ENCODE measurements around the gene EFNA2. TPM values are rescaled to one million over a fixed set of nuclear protein-coding genes. Genes with fewer than 3 reads are reported as not detected.

EFNA2 gene
- total RNA-seq, 4 donors from 2014 or later = not detected

DNA sequence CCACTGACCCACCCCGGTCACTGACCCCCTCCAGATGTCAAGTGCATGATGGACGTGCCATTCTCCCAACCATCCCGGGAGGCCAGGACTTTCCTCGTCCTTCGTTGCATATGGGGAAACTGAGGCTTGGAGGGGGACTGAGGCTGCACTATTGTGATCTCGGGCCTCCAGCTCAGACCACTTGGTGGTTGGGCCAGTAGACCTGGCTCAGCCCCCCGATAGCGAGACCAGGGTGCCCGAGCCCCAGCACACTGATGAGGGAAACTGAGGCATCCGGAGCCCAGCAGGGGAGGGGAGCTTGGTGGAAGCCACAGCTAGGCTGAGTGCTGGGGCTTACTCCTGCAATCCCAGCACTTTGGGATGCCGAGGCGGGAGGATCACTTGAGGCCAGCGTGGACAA, 10.4 kb downstream of the EFNA2 start:
- in situ Hi-C loops (cut with MboI; ENCODE audit: low sequenced_read_pairs in 4 of 4) = no loop called here
- TF ChIP-seq, protein P1, sequence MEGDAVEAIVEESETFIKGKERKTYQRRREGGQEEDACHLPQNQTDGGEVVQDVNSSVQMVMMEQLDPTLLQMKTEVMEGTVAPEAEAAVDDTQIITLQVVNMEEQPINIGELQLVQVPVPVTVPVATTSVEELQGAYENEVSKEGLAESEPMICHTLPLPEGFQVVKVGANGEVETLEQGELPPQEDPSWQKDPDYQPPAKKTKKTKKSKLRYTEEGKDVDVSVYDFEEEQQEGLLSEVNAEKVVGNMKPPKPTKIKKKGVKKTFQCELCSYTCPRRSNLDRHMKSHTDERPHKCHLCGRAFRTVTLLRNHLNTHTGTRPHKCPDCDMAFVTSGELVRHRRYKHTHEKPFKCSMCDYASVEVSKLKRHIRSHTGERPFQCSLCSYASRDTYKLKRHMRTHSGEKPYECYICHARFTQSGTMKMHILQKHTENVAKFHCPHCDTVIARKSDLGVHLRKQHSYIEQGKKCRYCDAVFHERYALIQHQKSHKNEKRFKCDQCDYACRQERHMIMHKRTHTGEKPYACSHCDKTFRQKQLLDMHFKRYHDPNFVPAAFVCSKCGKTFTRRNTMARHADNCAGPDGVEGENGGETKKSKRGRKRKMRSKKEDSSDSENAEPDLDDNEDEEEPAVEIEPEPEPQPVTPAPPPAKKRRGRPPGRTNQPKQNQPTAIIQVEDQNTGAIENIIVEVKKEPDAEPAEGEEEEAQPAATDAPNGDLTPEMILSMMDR (IDR thresholded peaks at IDR 0.05 in 4 of 5, conservative IDR thresholded peaks at IDR 0.05 in 1 of 5) = no peak
- TF ChIP-seq POLR2A (IDR thresholded peaks at IDR 0.05) = no peak
- Histone ChIP-seq H3K4me3 (no peak overlapping the region), H3K9me3 (no peaks in the 10 kb centered on the region), H3K27me3 (peaks cover 42 to 51% (median 43%) of the 10 kb centered on the region in 3 donors), H3K36me3 (no peaks in the 10 kb centered on the region), H3K27ac (no peak overlapping the region), H3K4me1 (peaks cover 0 to 7% of the 10 kb centered on the region in 2 donors)
- DNase-seq (no peak), ATAC-seq (no peak)
- intact Hi-C loops (cut with DNase I; ENCODE audit: low total_unique reads) = no loop called here

DNA sequence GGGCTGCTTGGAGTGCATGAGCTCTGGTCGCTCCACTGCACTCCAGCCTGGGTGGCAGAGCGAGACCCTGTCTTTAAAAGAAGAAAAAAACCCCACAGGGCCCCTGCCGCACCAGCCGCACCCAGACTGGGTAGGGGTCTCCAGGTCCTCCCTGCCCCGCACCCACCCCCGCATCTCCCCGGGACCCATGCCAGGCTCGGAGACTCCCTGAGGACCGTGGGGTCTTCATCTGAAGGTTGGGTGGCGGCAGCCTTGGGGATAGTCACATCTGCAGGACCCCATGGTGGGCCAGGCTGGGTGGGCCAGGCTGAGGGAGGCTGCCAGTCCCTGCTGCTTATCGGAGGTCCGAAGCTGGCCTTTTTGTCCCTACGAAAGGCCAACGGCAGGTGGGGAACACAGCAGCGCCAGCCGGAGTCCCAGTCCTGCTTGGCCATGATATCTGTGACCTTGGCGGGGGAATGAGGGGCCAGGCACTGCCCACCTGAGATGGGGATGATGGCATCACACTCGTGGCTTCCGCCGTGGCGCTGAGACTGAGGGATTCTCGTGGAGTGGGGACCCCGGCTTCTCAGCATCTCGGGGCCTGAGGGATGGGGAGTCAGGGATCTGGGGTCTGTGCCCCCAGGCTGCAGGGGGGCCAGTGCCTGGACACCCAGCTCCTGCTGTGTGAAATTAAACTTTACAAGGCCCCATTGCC, 11.1 kb downstream of the EFNA2 start:
- in situ Hi-C loops (cut with MboI; ENCODE audit: low sequenced_read_pairs in 4 of 4) = no loop called here
- TF ChIP-seq POLR2A (IDR thresholded peaks at IDR 0.05) = no peak
- TF ChIP-seq, protein P1 (IDR thresholded peaks at IDR 0.05 in 4 of 5, conservative IDR thresholded peaks at IDR 0.05 in 1 of 5) = no peak
- no peaks in the 10 kb centered on the region for H3K36me3 ChIP-seq
- peaks cover 0 to 7% of the 10 kb centered on the region in 2 donors for H3K4me1 ChIP-seq
- no peak for ATAC-seq
- H3K27ac ChIP-seq = no peak overlapping the region
- intact Hi-C loops (cut with DNase I; ENCODE audit: low total_unique reads) = no loop called here
- peaks cover 36 to 44% (median 36%) of the 10 kb centered on the region in 3 donors for H3K27me3 ChIP-seq
- no peak for DNase-seq
- H3K9me3 ChIP-seq = no peaks in the 10 kb centered on the region
- H3K4me3 ChIP-seq = no peak overlapping the region

DNA sequence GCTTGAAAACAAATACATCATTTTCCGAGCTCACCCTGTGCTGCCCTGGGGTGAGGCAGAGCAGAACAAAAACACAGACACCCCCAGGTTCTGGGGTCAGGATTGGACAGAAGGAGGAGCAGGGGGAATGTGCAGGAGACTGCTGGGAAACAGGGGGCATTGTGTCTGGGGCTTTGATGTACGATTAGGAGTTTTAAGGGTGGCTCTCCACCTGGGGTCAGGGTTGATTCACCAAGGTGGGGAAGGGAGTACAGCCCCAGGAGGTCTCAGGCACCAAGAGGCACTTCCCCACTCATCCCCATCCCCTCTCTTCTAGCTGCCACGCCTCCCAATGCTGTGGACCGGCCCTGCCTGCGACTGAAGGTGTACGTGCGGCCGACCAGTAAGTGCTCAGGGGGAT, 12.6 kb downstream of the EFNA2 start:
- DNase-seq = no peak
- Histone ChIP-seq H3K27ac (no peak overlapping the region), H3K9me3 (no peaks in the 10 kb centered on the region), H3K4me1 (peaks cover 0 to 7% of the 10 kb centered on the region in 2 donors), H3K4me3 (no peak overlapping the region), H3K36me3 (no peaks in the 10 kb centered on the region), H3K27me3 (peaks cover 25 to 31% (median 27%) of the 10 kb centered on the region in 3 donors)
- no peak for TF ChIP-seq POLR2A (IDR thresholded peaks at IDR 0.05)
- TF ChIP-seq, protein P1 (IDR thresholded peaks at IDR 0.05 in 4 of 5, conservative IDR thresholded peaks at IDR 0.05 in 1 of 5) = no peak
- no peak for ATAC-seq
- in situ Hi-C loops (cut with MboI; ENCODE audit: low sequenced_read_pairs in 4 of 4) = no loop called here
- intact Hi-C loops (cut with DNase I; ENCODE audit: low total_unique reads) = no loop called here

DNA sequence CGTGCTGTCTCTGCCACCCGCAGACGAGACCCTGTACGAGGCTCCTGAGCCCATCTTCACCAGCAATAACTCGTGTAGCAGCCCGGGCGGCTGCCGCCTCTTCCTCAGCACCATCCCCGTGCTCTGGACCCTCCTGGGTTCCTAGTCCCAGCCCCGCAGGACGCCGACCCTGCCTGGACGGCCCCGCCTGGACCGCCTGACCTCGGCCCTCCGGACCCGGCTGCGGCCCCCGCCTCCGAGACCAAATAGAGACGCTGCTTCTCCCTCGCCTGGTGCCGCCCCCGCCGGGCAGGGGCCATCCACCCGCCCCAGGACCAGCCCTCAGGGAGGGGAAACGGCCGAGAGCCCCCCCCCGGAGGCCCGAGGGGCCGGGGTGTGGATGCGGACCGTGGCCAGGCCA, 14.1 kb downstream of the EFNA2 start:
- TF ChIP-seq POLR2A (IDR thresholded peaks at IDR 0.05) = no peak
- TF ChIP-seq, protein P1 (IDR thresholded peaks at IDR 0.05 in 4 of 5, conservative IDR thresholded peaks at IDR 0.05 in 1 of 5) = no peak
- intact Hi-C loops (cut with DNase I; ENCODE audit: low total_unique reads) = no loop called here
- no peak for DNase-seq

More for the DNA sequence above, 14.1 kb downstream of the EFNA2 start:
- in situ Hi-C loops (cut with MboI; ENCODE audit: low sequenced_read_pairs in 4 of 4) = no loop called here
- no peaks in the 10 kb centered on the region for H3K9me3 ChIP-seq
- no peak overlapping the region for H3K4me3 ChIP-seq
- ATAC-seq = no peak
- H3K36me3 ChIP-seq = no peaks in the 10 kb centered on the region
- peaks cover 9 to 19% (median 11%) of the 10 kb centered on the region in 3 donors for H3K27me3 ChIP-seq
- H3K4me1 ChIP-seq = peaks cover 0 to 7% of the 10 kb centered on the region in 2 donors
- H3K27ac ChIP-seq = no peak overlapping the region

Data from gastrocnemius medialis (tissue), 4 donors.